MM.1S (cell line): Measurements from ENCODE around the gene PTGER3.

Experiments
- DNase-seq: peaks from one replicate; pipeline ENCODE4 v3.0.0-alpha.2; 2015
- H2AFZ ChIP-seq: fragments of 300-600 bp; sonication (generic); 2 replicates; pipeline ENCODE4 v1.6.0; 2016; ENCODE audit warnings: antibody characterized with exemption, low read length
- H3F3A ChIP-seq: fragments of 300-600 bp; sonication (generic); 2 replicates; pipeline ENCODE4 v1.6.1; 2016; ENCODE audit warnings: mild to moderate bottlenecking, antibody characterized with exemption, low read length, moderate library complexity, mixed read lengths; ENCODE audit not compliant: insufficient read depth
- H3K27ac ChIP-seq: fragments of 300-600 bp; sonication (generic); 2 replicates; pipeline ENCODE4 v1.5.1; 2016; ENCODE audit warnings: mild to moderate bottlenecking, low read length
- H3K27me3 ChIP-seq: fragments of 300-600 bp; sonication (generic); replicated peaks from 2 replicates; pipeline ENCODE4 v1.6.0; 2016; ENCODE audit warnings: low read length; ENCODE audit not compliant: insufficient read depth
- H3K36me3 ChIP-seq: fragments of 300-600 bp; sonication (generic); replicated peaks from 2 replicates; pipeline ENCODE4 v1.6.1; 2016; ENCODE audit warnings: mild to moderate bottlenecking, low read length, mixed read lengths; ENCODE audit not compliant: insufficient read depth
- H3K4me1 ChIP-seq: fragments of 300-600 bp; sonication (generic); 2 replicates; pipeline ENCODE4 v1.6.1; 2016; ENCODE audit warnings: low read length, mixed read lengths
- H3K4me2 ChIP-seq: fragments of 300-600 bp; sonication (generic); 2 replicates; pipeline ENCODE4 v1.6.0; 2016; ENCODE audit warnings: low read depth, low read length
- H3K4me3 ChIP-seq: fragments of 300-600 bp; sonication (generic); 2 replicates; pipeline ENCODE4 v1.5.1; 2016; ENCODE audit warnings: low read length, mixed read lengths
- H3K79me2 ChIP-seq: fragments of 300-600 bp; sonication (generic); 2 replicates; pipeline ENCODE4 v1.6.1; 2016; ENCODE audit warnings: mixed run types, low read length, mixed read lengths
- H3K9ac ChIP-seq: fragments of 300-600 bp; sonication (generic); 2 replicates; pipeline ENCODE4 v1.6.1; 2016; ENCODE audit warnings: low read length, mixed read lengths
- H3K9me2 ChIP-seq: fragments of 300-600 bp; sonication (generic); replicated peaks from 2 replicates; pipeline ENCODE4 v1.6.1; 2016; ENCODE audit warnings: mild to moderate bottlenecking, low read length, mixed read lengths; ENCODE audit not compliant: insufficient read depth
- H3K9me3 ChIP-seq: fragments of 300-600 bp; sonication (generic); replicated peaks from 2 replicates; pipeline ENCODE4 v1.6.1; 2016; ENCODE audit warnings: mild to moderate bottlenecking, low read length, mixed read lengths; ENCODE audit not compliant: insufficient read depth
- H4K20me1 ChIP-seq: fragments of 300-600 bp; sonication (generic); 2 replicates; pipeline ENCODE4 v1.6.1; 2016; ENCODE audit warnings: mild to moderate bottlenecking, low read length, moderate library complexity, mixed read lengths; ENCODE audit not compliant: insufficient read depth
- EZH2 ChIP-seq: fragments of 300-600 bp; sonication (generic); optimal IDR thresholded peaks from 2 replicates; pipeline ENCODE3; 2017; ENCODE audit warnings: low read depth, mild to moderate bottlenecking, antibody characterized with exemption, low read length, mixed read lengths
- EZH2phosphoT487 ChIP-seq: fragments of 300-600 bp; sonication (generic); IDR thresholded peaks from 2 replicates; pipeline ENCODE4 v1.6.1; 2018; ENCODE audit warnings: antibody characterized with exemption, low read length
- TF ChIP-seq, protein P1 (sequence below): fragments of 300-600 bp; sonication (generic); IDR thresholded peaks from 2 replicates; pipeline ENCODE4 v1.5.1; 2016; ENCODE audit warnings: antibody characterized with exemption, low read length, mixed read lengths

Gene PTGER3

DNA sequence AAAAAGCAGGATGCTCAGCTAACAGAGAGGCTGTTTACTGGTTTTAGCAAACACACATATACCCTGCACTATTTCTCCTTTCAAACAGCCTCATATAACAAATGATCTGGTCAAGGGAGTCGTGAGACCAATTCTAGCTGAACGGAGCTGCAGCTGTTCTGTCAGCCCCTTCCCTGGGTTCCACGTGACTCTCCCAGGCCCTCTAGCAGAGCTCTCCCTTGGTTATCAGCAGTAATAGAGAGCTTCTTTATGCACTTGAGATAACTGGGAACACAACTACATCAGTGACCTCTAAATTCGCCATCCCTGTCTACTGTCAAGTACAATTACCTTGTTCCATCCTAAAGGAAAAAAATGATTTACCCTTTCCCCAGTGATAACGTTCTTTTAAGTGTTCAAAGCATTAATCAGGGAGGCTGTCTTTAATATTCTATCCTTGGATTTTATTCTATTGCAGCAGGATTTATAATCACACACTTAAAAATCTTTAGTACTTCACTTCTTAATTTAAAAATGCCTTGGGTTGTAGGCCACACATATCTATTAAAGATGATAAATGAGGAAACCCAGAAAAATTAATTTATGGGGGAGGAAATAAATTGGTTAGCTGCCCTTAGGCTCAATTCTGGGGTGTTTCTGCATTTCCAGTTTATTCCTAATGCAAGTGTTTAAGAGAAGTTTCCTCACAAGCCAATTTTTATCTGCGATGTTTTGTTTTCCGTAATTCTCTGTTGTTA lies 28.2 kb downstream of the PTGER3 start:
- Histone ChIP-seq H3K9me2 (no peaks in the 10 kb centered on the region), H3K9me3 (no peaks in the 10 kb centered on the region), H3K27me3 (no peaks in the 10 kb centered on the region), H3K4me1 (no peaks in the 10 kb centered on the region), H4K20me1 (no peaks in the 10 kb centered on the region), H2AFZ (no peak overlapping the region), H3K4me2 (no peak overlapping the region), H3K9ac (no peak overlapping the region), H3K36me3 (no peaks in the 10 kb centered on the region), H3K79me2 (no peaks in the 10 kb centered on the region), H3K27ac (no peak overlapping the region), H3K4me3 (no peak overlapping the region), H3F3A (no peaks in the 10 kb centered on the region)
- TF ChIP-seq EZH2phosphoT487 (no peak), EZH2 (no peak)
- TF ChIP-seq, protein P1, sequence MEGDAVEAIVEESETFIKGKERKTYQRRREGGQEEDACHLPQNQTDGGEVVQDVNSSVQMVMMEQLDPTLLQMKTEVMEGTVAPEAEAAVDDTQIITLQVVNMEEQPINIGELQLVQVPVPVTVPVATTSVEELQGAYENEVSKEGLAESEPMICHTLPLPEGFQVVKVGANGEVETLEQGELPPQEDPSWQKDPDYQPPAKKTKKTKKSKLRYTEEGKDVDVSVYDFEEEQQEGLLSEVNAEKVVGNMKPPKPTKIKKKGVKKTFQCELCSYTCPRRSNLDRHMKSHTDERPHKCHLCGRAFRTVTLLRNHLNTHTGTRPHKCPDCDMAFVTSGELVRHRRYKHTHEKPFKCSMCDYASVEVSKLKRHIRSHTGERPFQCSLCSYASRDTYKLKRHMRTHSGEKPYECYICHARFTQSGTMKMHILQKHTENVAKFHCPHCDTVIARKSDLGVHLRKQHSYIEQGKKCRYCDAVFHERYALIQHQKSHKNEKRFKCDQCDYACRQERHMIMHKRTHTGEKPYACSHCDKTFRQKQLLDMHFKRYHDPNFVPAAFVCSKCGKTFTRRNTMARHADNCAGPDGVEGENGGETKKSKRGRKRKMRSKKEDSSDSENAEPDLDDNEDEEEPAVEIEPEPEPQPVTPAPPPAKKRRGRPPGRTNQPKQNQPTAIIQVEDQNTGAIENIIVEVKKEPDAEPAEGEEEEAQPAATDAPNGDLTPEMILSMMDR = no peak
- DNase-seq = no peak

DNA sequence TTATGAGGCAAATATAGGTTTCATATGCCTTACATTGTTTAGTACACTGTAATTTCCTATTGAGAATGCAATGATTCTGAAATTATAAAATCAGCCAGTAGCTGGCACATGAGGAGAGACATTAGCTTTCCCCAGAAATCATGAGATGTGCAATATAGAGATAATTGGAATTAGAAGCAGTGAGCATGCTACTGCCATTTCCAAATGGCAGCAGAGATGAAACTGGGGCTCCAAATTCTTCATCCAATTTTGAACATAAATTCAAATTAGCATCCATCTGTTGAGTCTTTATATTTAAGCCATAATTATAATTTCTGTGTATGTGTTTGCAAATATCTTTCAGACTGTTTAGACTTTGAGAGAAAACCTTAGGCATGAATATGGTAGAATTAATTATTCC lies 28.8 kb downstream of the PTGER3 start:
- H3K9me3 ChIP-seq = no peaks in the 10 kb centered on the region
- no peaks in the 10 kb centered on the region for H3F3A ChIP-seq
- H4K20me1 ChIP-seq = no peaks in the 10 kb centered on the region
- H3K79me2 ChIP-seq = no peaks in the 10 kb centered on the region
- no peak overlapping the region for H3K4me2 ChIP-seq
- H2AFZ ChIP-seq = no peak overlapping the region
- no peaks in the 10 kb centered on the region for H3K4me1 ChIP-seq
- no peaks in the 10 kb centered on the region for H3K9me2 ChIP-seq
- H3K36me3 ChIP-seq = no peaks in the 10 kb centered on the region
- H3K4me3 ChIP-seq = no peak overlapping the region
- no peak for TF ChIP-seq EZH2
- TF ChIP-seq, protein P1 = no peak
- TF ChIP-seq EZH2phosphoT487 = no peak
- H3K27me3 ChIP-seq = no peaks in the 10 kb centered on the region
- no peak for DNase-seq
- no peak overlapping the region for H3K27ac ChIP-seq
- H3K9ac ChIP-seq = no peak overlapping the region

GRCh38 chr1:71015745-71016144 lies 31.9 kb downstream of the PTGER3 start:
- Histone ChIP-seq H3K4me3 (no peak overlapping the region), H3K9ac (no peak overlapping the region), H2AFZ (no peak overlapping the region), H3K4me2 (no peak overlapping the region), H3K9me2 (no peaks in the 10 kb centered on the region), H3K79me2 (no peaks in the 10 kb centered on the region), H3K36me3 (no peaks in the 10 kb centered on the region), H4K20me1 (no peaks in the 10 kb centered on the region), H3K9me3 (no peaks in the 10 kb centered on the region), H3F3A (no peaks in the 10 kb centered on the region), H3K27me3 (no peaks in the 10 kb centered on the region), H3K27ac (no peak overlapping the region), H3K4me1 (no peaks in the 10 kb centered on the region)
- TF ChIP-seq EZH2phosphoT487 (no peak), EZH2 (no peak)
- TF ChIP-seq, protein P1 = no peak
- DNase-seq = no peak
